Trophoblast cell (in vitro differentiated cells and primary cell): ENCODE data around the gene ADAMTS15.

Experiments used
- DNase-seq, 2 donors: peaks; one replicate each; pipeline ENCODE4 v3.0.0-alpha.2; 2016
- H2AFZ ChIP-seq: 2 replicates; pipeline ENCODE4 v1.6.1; 2013; ENCODE audit warnings: low read length, moderate library complexity, mild to moderate bottlenecking; ENCODE audit not compliant: insufficient read depth, poor library complexity
- H2AK5ac ChIP-seq: 2 replicates; pipeline ENCODE4 v1.6.1; 2013; ENCODE audit warnings: mild to moderate bottlenecking, low read length
- H2BK120ac ChIP-seq: 2 replicates; pipeline ENCODE4 v1.6.1; 2013; ENCODE audit warnings: low read length, mild to moderate bottlenecking, moderate library complexity; ENCODE audit not compliant: insufficient read depth, poor library complexity
- H2BK12ac ChIP-seq: 2 replicates; pipeline ENCODE4 v1.6.1; 2013; ENCODE audit warnings: mild to moderate bottlenecking, low read length, moderate library complexity
- H2BK5ac ChIP-seq: 2 replicates; pipeline ENCODE4 v1.6.1; 2013; ENCODE audit warnings: low read length, low read depth, moderate library complexity, mild to moderate bottlenecking; ENCODE audit not compliant: poor library complexity
- H3K14ac ChIP-seq: 2 replicates; pipeline ENCODE4 v1.6.1; 2013; ENCODE audit warnings: mild to moderate bottlenecking, low read length
- H3K18ac ChIP-seq: 2 replicates; pipeline ENCODE4 v1.6.1; 2013; ENCODE audit warnings: mild to moderate bottlenecking, low read length
- H3K23ac ChIP-seq: 2 replicates; pipeline ENCODE4 v1.6.1; 2013; ENCODE audit warnings: low read length
- H3K27ac ChIP-seq: 2 replicates; pipeline ENCODE4 v1.5.1; 2013; ENCODE audit warnings: low read depth, mild to moderate bottlenecking, inconsistent platforms, low read length, moderate library complexity
- H3K27me3 ChIP-seq: 2 replicates; pipeline ENCODE4 v1.6.1; 2013; ENCODE audit warnings: inconsistent platforms, mild to moderate bottlenecking, low read length, moderate library complexity; ENCODE audit not compliant: insufficient read depth
- H3K36me3 ChIP-seq, 2 experiments: 1 replicate in 1 of 2; 2 replicates in 1 of 2; pipeline ENCODE4 v1.6.1; 2013; ENCODE audit warnings: low read length in 2 of 2, mild to moderate bottlenecking in 2 of 2, moderate library complexity in 1 of 2; ENCODE audit not compliant: insufficient read depth in 2 of 2, control insufficient read depth in 1 of 2
- H3K4ac ChIP-seq: 2 replicates; pipeline ENCODE4 v1.6.1; 2013; ENCODE audit warnings: low read depth, mild to moderate bottlenecking, low read length, moderate library complexity
- H3K4me1 ChIP-seq, 2 experiments: 1 replicate in 1 of 2; 2 replicates in 1 of 2; pipeline ENCODE4 v1.6.1; 2013; ENCODE audit warnings: low read length in 2 of 2, mild to moderate bottlenecking in 2 of 2, moderate library complexity in 1 of 2; ENCODE audit not compliant: insufficient read depth in 2 of 2, control insufficient read depth in 1 of 2
- H3K4me2 ChIP-seq: 2 replicates; pipeline ENCODE4 v1.6.1; 2013; ENCODE audit warnings: inconsistent platforms, mild to moderate bottlenecking, low read length, moderate library complexity
- H3K4me3 ChIP-seq: 2 replicates; pipeline ENCODE4 v1.5.1; 2013; ENCODE audit warnings: mild to moderate bottlenecking, low read depth, low read length, inconsistent platforms
- H3K79me1 ChIP-seq: one replicate; pipeline ENCODE4 v1.6.1; 2013; ENCODE audit warnings: low read length
- H3K79me2 ChIP-seq: 2 replicates; pipeline ENCODE4 v1.6.1; 2013; ENCODE audit warnings: low read length, mild to moderate bottlenecking; ENCODE audit not compliant: control insufficient read depth, insufficient read depth, poor library complexity
- H3K9ac ChIP-seq: 2 replicates; pipeline ENCODE4 v1.6.1; 2013; ENCODE audit warnings: mild to moderate bottlenecking, low read length
- H3K9me3 ChIP-seq: 2 replicates; pipeline ENCODE4 v1.6.1; 2013; ENCODE audit warnings: low read depth, mild to moderate bottlenecking, control low read depth, inconsistent platforms, low read length; ENCODE audit not compliant: insufficient read depth
- H4K12ac ChIP-seq: 2 replicates; pipeline ENCODE4 v1.6.1; 2013; ENCODE audit warnings: low read depth, mild to moderate bottlenecking, low read length, moderate library complexity
- H4K8ac ChIP-seq: 2 replicates; pipeline ENCODE4 v1.6.1; 2013; ENCODE audit warnings: low read depth, mild to moderate bottlenecking, low read length, moderate library complexity
- H4K91ac ChIP-seq: one replicate; pipeline ENCODE4 v1.6.1; 2013; ENCODE audit warnings: low read depth, mild to moderate bottlenecking, low read length, moderate library complexity
- WGBS: extraction: QIAGEN DNeasy Blood & Tissue Kit; methylation state at CpG from one replicate; pipeline ENCODE4 v1.1.7; 2013; ENCODE audit warnings: missing lambda C conversion rate; ENCODE audit not compliant: insufficient read length, insufficient coverage; ENCODE audit errors: extremely low coverage; 5-methylcytosine and 5-hydroxymethylcytosine counted together

The ADAMTS15 gene

DNA sequence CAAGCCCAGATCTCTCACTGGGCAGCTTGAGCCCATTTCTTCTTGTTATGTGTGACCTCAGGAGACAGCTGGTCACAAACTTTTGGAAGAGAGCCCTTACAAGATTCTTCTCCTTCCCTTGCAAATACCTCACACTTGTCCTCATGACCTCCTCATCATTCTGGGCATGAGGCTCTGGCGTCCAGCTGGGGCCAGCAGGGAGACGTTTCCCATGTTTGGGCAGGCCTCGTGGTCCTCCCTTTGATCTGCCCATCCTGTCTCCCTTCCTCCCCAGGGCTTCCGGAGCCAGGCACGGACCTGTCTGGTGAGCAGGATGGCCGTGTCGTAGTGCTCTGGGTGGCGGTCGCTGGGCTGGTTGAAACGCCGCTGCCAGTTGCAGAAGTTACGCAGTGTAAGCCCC is 29.7 kb upstream of the ADAMTS15 start:
- Histone ChIP-seq H3K27ac (no peak overlapping the region), H2AFZ (no peak overlapping the region), H3K4me3 (no peak overlapping the region), H3K18ac (no peak overlapping the region), H4K8ac (no peak overlapping the region), H3K9me3 (peaks cover 1% of the 10 kb centered on the region), H3K27me3 (no peaks in the 10 kb centered on the region), H3K23ac (no peak overlapping the region), H4K91ac (no peak overlapping the region), H3K9ac (no peak overlapping the region), H3K4me2 (no peak overlapping the region), H2AK5ac (no peak overlapping the region), H4K12ac (no peak overlapping the region), H2BK12ac (no peak overlapping the region), H3K79me2 (no peaks in the 10 kb centered on the region), H2BK120ac (no peak overlapping the region), H3K36me3 (no peaks in the 10 kb centered on the region), H3K14ac (no peak overlapping the region), H3K79me1 (no peaks in the 10 kb centered on the region), H3K4ac (no peak overlapping the region), H3K4me1 (no peaks in the 10 kb centered on the region), H2BK5ac (no peak overlapping the region)
- no peak for DNase-seq
- WGBS: no CpG with 5 or more reads among the region's 12 CpGs

- Histone ChIP-seq H4K91ac (no peak overlapping the region), H4K12ac (no peak overlapping the region), H3K9me3 (peaks cover 1% of the 10 kb centered on the region), H3K4me2 (no peak overlapping the region), H3K4me1 (no peaks in the 10 kb centered on the region), H2AK5ac (no peak overlapping the region), H3K23ac (no peak overlapping the region), H4K8ac (no peak overlapping the region), H3K18ac (no peak overlapping the region), H2BK5ac (no peak overlapping the region), H2BK12ac (no peak overlapping the region), H3K9ac (no peak overlapping the region), H3K14ac (no peak overlapping the region), H3K4ac (no peak overlapping the region), H3K27ac (no peak overlapping the region), H3K27me3 (no peaks in the 10 kb centered on the region), H2AFZ (no peak overlapping the region), H3K79me1 (no peaks in the 10 kb centered on the region), H2BK120ac (no peak overlapping the region), H3K4me3 (no peak overlapping the region), H3K36me3 (no peaks in the 10 kb centered on the region), H3K79me2 (no peaks in the 10 kb centered on the region)
- no CpG with 5 or more reads among the region's 14 CpGs for WGBS
- no peak for DNase-seq
Observed at GRCh38 chr11:130420478-130421198, 27.8 kb upstream of the ADAMTS15 start.

GRCh38 chr11:130421199-130421585 is 27.3 kb upstream of the ADAMTS15 start:
- DNase-seq: no peak
- Histone ChIP-seq H2BK12ac (no peak overlapping the region), H3K23ac (no peak overlapping the region), H4K12ac (no peak overlapping the region), H3K79me2 (no peaks in the 10 kb centered on the region), H2BK5ac (no peak overlapping the region), H3K9me3 (peaks cover 1% of the 10 kb centered on the region), H3K27me3 (peaks cover under 1% of the 10 kb centered on the region), H3K4me2 (no peak overlapping the region), H4K91ac (no peak overlapping the region), H3K4ac (no peak overlapping the region), H2AK5ac (no peak overlapping the region), H3K36me3 (no peaks in the 10 kb centered on the region), H3K18ac (no peak overlapping the region), H3K9ac (no peak overlapping the region), H2BK120ac (no peak overlapping the region), H3K79me1 (no peaks in the 10 kb centered on the region), H3K27ac (no peak overlapping the region), H4K8ac (no peak overlapping the region), H2AFZ (no peak overlapping the region), H3K4me3 (no peak overlapping the region), H3K4me1 (no peaks in the 10 kb centered on the region), H3K14ac (no peak overlapping the region)
- WGBS: no CpG with 5 or more reads among the region's 7 CpGs

GRCh38 chr11:130421697-130422096 is 26.7 kb upstream of the ADAMTS15 start:
- H2BK12ac ChIP-seq: no peak overlapping the region

More at GRCh38 chr11:130421697-130422096, 26.7 kb upstream of the ADAMTS15 start:
- no CpG with 5 or more reads among the region's 8 CpGs for WGBS
- no peak overlapping the region for H2BK5ac ChIP-seq
- no peak overlapping the region for H2AK5ac ChIP-seq
- no peaks in the 10 kb centered on the region for H3K36me3 ChIP-seq
- no peak for DNase-seq
- H3K4ac ChIP-seq: no peak overlapping the region
- H3K4me2 ChIP-seq: no peak overlapping the region
- no peak overlapping the region for H3K27ac ChIP-seq
- H4K91ac ChIP-seq: no peak overlapping the region
- peaks cover 5% of the 10 kb centered on the region for H3K27me3 ChIP-seq
- no peak overlapping the region for H4K12ac ChIP-seq
- H3K14ac ChIP-seq: no peak overlapping the region
- no peak overlapping the region for H3K4me3 ChIP-seq
- H3K9me3 ChIP-seq: peaks cover 1% of the 10 kb centered on the region
- no peak overlapping the region for H4K8ac ChIP-seq
- no peak overlapping the region for H3K23ac ChIP-seq
- no peak overlapping the region for H2AFZ ChIP-seq
- no peaks in the 10 kb centered on the region for H3K79me1 ChIP-seq
- H3K18ac ChIP-seq: no peak overlapping the region
- H3K4me1 ChIP-seq: no peaks in the 10 kb centered on the region
- no peaks in the 10 kb centered on the region for H3K79me2 ChIP-seq
- H3K9ac ChIP-seq: no peak overlapping the region
- H2BK120ac ChIP-seq: no peak overlapping the region
